ENCODE results near the gene CD81. TPM values are rescaled to one million over a fixed set of nuclear protein-coding genes. Genes with fewer than 3 reads are reported as not detected.

CD81 gene
- polyA plus RNA-seq, 1 experiment: 260 TPM

DNA sequence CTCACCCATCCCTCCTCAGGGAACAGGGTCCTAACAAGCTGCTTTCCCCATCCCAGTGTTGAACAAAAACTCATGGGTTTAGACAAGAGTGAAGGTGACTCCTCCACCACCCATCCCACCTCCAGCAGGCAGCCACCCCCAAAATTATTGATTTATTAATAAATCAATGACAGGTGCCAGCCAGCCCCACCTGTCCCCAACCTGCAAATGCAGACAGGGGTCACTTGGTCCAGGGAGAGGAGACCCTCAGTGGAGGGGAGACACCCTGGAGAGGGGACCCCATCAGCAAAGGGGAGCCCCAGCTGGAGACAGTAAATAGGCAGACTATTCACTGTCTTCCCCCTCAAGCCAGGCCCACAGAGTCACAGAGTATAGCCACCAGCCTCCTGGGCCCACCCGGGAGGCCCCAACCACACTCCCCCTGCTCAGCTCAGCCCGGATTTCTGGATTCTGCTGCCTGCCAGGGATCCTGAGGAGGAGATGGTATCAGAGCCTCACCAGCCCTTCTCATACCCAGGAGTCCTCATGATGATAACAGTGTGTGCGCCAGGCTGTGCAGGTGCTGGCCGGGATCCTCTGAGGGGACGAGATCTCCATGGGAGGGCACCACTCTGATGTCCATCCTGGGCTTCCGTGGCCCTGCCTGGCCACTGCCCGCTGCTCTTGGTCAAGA is 8.8 kb upstream of the CD81 start:
- POLR2A ChIA-PET: no interaction called here
- no peak overlapping the region for H3K4me3 ChIP-seq (ENCODE audit: low read depth, low read length)
- TF ChIP-seq, protein P1, sequence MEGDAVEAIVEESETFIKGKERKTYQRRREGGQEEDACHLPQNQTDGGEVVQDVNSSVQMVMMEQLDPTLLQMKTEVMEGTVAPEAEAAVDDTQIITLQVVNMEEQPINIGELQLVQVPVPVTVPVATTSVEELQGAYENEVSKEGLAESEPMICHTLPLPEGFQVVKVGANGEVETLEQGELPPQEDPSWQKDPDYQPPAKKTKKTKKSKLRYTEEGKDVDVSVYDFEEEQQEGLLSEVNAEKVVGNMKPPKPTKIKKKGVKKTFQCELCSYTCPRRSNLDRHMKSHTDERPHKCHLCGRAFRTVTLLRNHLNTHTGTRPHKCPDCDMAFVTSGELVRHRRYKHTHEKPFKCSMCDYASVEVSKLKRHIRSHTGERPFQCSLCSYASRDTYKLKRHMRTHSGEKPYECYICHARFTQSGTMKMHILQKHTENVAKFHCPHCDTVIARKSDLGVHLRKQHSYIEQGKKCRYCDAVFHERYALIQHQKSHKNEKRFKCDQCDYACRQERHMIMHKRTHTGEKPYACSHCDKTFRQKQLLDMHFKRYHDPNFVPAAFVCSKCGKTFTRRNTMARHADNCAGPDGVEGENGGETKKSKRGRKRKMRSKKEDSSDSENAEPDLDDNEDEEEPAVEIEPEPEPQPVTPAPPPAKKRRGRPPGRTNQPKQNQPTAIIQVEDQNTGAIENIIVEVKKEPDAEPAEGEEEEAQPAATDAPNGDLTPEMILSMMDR (IDR thresholded peaks at IDR 0.05; ENCODE audit: low read depth, low read length): no peak
- no peaks in the 10 kb centered on the region; the same call in 1 of the 2 replicates for H3K9me3 ChIP-seq (ENCODE audit: control insufficient read depth, insufficient read depth, low read length)
- CTCF ChIA-PET: no interaction called here
- DNase-seq (ENCODE audit: low read depth, low spot score): no peak
- no peak overlapping the region for H3K27ac ChIP-seq (ENCODE audit: low read depth, low read length)
- peaks cover 4% of the 10 kb centered on the region for H3K27me3 ChIP-seq (ENCODE audit: control insufficient read depth, insufficient read depth, low read length)

DNA sequence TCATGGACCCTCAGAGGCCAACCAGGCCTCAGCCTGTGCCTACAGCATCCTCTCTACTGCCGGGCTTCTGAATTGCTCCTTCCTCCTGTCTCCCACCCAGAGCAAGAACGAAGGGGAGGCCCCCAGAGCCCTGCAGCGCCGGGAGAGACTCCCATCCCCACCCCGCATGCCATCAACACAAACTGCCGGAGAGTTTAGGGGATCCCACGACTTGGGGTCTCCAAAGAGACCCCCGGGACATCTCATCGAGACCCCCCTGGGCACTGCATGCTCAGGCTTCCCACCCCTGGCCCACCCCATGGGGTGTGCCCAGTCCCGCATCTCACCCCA is 8.3 kb upstream of the CD81 start:
- DNase-seq (ENCODE audit: low read depth, low spot score): no peak
- no peak overlapping the region for H3K4me3 ChIP-seq (ENCODE audit: low read depth, low read length)
- H3K27ac ChIP-seq (ENCODE audit: low read depth, low read length): no peak overlapping the region
- no peaks in the 10 kb centered on the region; the same call in 1 of the 2 replicates for H3K9me3 ChIP-seq (ENCODE audit: control insufficient read depth, insufficient read depth, low read length)
- H3K27me3 ChIP-seq (ENCODE audit: control insufficient read depth, insufficient read depth, low read length): peaks cover 5% of the 10 kb centered on the region
- TF ChIP-seq, protein P1 (IDR thresholded peaks at IDR 0.05; ENCODE audit: low read depth, low read length): no peak
- ChIA-PET POLR2A (no interaction called here), CTCF (no interaction called here)

DNA sequence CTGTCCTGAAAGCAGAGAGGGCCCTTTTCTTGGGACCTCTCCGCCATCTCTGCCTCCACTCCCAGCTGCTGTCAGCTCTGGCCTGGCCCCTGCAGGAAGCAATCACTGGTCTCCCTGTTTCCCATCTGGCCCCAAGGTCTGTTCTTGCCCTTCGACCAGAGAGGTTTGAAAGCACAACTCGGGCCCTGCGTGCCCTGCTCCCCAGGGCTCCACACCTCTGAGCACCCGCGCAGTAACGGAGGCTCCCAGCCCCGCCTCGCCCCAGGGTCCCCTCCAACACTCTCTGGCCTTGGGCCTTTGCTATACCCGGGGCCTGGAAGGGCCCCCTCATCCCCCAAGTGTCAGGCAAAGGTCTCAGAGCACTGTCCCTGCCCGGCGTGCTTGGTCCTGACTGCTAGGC is 7.8 kb upstream of the CD81 start:
- CTCF ChIA-PET: no interaction called here
- POLR2A ChIA-PET: no interaction called here
- TF ChIP-seq, protein P1 (IDR thresholded peaks at IDR 0.05; ENCODE audit: low read depth, low read length): no peak
- Histone ChIP-seq H3K27ac (ENCODE audit: low read depth, low read length) (no peak overlapping the region), H3K4me3 (ENCODE audit: low read depth, low read length) (no peak overlapping the region), H3K9me3 (ENCODE audit: control insufficient read depth, insufficient read depth, low read length) (no peaks in the 10 kb centered on the region; the same call in 1 of the 2 replicates), H3K27me3 (ENCODE audit: control insufficient read depth, insufficient read depth, low read length) (peaks cover 2% of the 10 kb centered on the region)
- DNase-seq (ENCODE audit: low read depth, low spot score): no peak

DNA sequence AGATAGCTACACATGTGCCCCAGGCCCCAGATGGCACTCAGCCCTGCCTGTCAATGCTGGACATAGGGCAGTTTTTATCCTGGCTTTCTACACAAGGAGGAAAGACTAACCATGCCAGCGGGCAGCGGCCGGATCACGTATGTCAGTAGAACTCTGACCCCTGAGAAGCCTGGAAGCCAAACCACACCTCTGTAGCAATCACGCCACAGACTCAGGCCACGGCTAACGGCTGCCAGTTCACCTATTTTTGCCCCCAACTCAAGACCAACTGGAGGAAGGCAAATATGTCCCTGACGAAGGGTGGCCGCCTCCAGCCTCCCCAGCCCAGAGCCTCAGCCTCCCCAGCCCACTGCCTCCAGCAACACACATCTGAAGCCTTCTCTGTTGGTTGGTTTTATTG is 7.2 kb upstream of the CD81 start:
- no peaks in the 10 kb centered on the region; the same call in 1 of the 2 replicates for H3K9me3 ChIP-seq (ENCODE audit: control insufficient read depth, insufficient read depth, low read length)
- DNase-seq (ENCODE audit: low read depth, low spot score): no peak
- peaks cover 2% of the 10 kb centered on the region for H3K27me3 ChIP-seq (ENCODE audit: control insufficient read depth, insufficient read depth, low read length)
- POLR2A ChIA-PET: no interaction called here
- CTCF ChIA-PET: no interaction called here
- H3K27ac ChIP-seq (ENCODE audit: low read depth, low read length): no peak overlapping the region
- TF ChIP-seq, protein P1 (IDR thresholded peaks at IDR 0.05; ENCODE audit: low read depth, low read length): no peak
- H3K4me3 ChIP-seq (ENCODE audit: low read depth, low read length): no peak overlapping the region

DNA sequence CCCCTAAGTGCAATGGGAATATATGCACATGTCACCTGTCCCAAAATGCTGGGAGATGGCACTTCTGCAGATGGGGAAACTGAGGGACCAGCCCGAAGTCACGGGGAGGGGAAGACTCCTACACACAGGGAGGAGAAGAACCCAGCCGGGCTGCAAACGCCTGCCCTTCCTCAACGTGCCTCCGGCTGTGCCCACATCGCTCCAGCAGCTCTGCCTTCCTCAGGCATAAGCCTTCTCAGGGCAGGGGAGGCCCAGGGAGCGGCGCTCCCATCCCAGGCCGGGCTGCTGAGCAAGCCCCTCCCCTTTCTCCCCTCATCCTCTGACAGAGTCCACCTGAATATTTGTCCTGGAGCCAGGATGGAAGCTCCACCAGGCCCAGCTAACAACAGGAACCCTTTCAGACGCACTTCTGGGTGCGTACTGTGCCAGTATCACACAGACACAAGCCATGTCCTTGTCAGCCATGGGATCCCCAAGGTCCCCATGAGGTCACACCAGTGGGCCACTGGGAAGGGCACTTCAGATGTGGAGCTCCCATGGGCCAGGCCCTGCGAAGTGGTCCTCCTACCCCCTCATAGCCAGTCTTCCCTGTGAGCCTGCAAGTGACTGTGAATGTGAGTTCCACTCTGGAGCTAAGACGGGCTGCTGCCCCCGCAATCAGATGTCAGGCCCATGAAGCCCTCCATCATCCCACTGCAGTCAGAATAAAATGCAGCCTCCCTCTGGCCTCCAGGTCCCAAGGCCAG is 2.5 kb upstream of the CD81 start:
- TF ChIP-seq, protein P1 (IDR thresholded peaks at IDR 0.05; ENCODE audit: low read depth, low read length): no peak
- POLR2A ChIA-PET: interaction anchor here (0.6 kb wide), 1 partner anchor 26 kb away, joined by 3 read pairs; the partner anchor contains the start of gene TSSC4
- H3K9me3 ChIP-seq (ENCODE audit: control insufficient read depth, insufficient read depth, low read length): no peaks in the 10 kb centered on the region; the same call in 1 of the 2 replicates
- CTCF ChIA-PET: interaction anchor here (0.6 kb wide), 1 partner anchor 367 kb away, joined by 3 read pairs; no protein-coding TSS in a partner anchor
- H3K27ac ChIP-seq (ENCODE audit: low read depth, low read length): no peak overlapping the region
- DNase-seq (ENCODE audit: low read depth, low spot score): no peak
- no peak overlapping the region for H3K4me3 ChIP-seq (ENCODE audit: low read depth, low read length)
- peaks cover 2% of the 10 kb centered on the region for H3K27me3 ChIP-seq (ENCODE audit: control insufficient read depth, insufficient read depth, low read length)
